ENCODE results near the gene CYTH3.
A peak's percentile ranks its signal among the peaks of the same experiment; 100 is the strongest.

The CYTH3 gene

GRCh38 chr7:6165521-6166320 lies 106.7 kb downstream of the CYTH3 start:
- no peak for DNase-seq (ENCODE audit: low read depth)

- DNase-seq (ENCODE audit: low read depth), result no peak
Observed at GRCh38 chr7:6165075-6165474, 107.3 kb downstream of the CYTH3 start.

GRCh38 chr7:6164491-6164890 lies 107.9 kb downstream of the CYTH3 start:
- no peak for DNase-seq (ENCODE audit: low read depth)

GRCh38 chr7:6164010-6164409 lies 108.4 kb downstream of the CYTH3 start:
- DNase-seq (ENCODE audit: low read depth), result no peak

GRCh38 chr7:6163402-6163801 lies 109.0 kb downstream of the CYTH3 start:
- no peak for DNase-seq (ENCODE audit: low read depth)

GRCh38 chr7:6162650-6163366 lies 109.6 kb downstream of the CYTH3 start:
- no peak for DNase-seq (ENCODE audit: low read depth)

- DNase-seq (ENCODE audit: low read depth), result peak; percentile 21
Observed at GRCh38 chr7:6162331-6162620, 110.1 kb downstream of the CYTH3 start.

- DNase-seq (ENCODE audit: low read depth), result no peak
Observed at GRCh38 chr7:6161463-6162330, 110.7 kb downstream of the CYTH3 start.

- DNase-seq (ENCODE audit: low read depth), result peak; percentile 81
Observed at GRCh38 chr7:6160191-6160623, 112.2 kb downstream of the CYTH3 start.

- no peak for DNase-seq (ENCODE audit: low read depth)
Observed at GRCh38 chr7:6159524-6160031, 112.8 kb downstream of the CYTH3 start.

- peak; percentile 58 for DNase-seq (ENCODE audit: low read depth)
Observed at GRCh38 chr7:6159097-6159483, 113.3 kb downstream of the CYTH3 start.

GRCh38 chr7:6158424-6159096 lies 113.9 kb downstream of the CYTH3 start:
- no peak for DNase-seq (ENCODE audit: low read depth)

- no peak for DNase-seq (ENCODE audit: low read depth)
Observed at GRCh38 chr7:6157685-6158423, 114.6 kb downstream of the CYTH3 start.

GRCh38 chr7:6156734-6157133 lies 115.7 kb downstream of the CYTH3 start:
- DNase-seq (ENCODE audit: low read depth), result no peak

- DNase-seq (ENCODE audit: low read depth), result no peak
Observed at GRCh38 chr7:6155596-6155995, 116.8 kb downstream of the CYTH3 start.

GRCh38 chr7:6154542-6155404 lies 117.7 kb downstream of the CYTH3 start:
- no peak for DNase-seq (ENCODE audit: low read depth)

GRCh38 chr7:6153646-6154541 lies 118.5 kb downstream of the CYTH3 start:
- DNase-seq (ENCODE audit: low read depth), result no peak

GRCh38 chr7:6151994-6152735 lies 120.3 kb downstream of the CYTH3 start:
- no peak for DNase-seq (ENCODE audit: low read depth)
